Breast epithelium (tissue), 4 donors: ENCODE results near the gene SORL1. TPM values are rescaled to one million over a fixed set of nuclear protein-coding genes. Genes with fewer than 3 reads are reported as not detected.

Experiments used
- DNase-seq, 2 donors: peaks; one replicate each; pipeline ENCODE4 v3.0.0-alpha.2; 2019; ENCODE audit warnings: low spot score in 2 of 2
- H3K27ac ChIP-seq, 2 donors: fragments of 200-600 bp; sonication (generic) in 1 of 2; one replicate each; pipeline ENCODE4 v1.5.1; 2016 to 2019; ENCODE audit warnings: mild to moderate bottlenecking in 1 of 2
- H3K27me3 ChIP-seq, 2 donors: fragments of 200-600 bp; sonication (generic) in 1 of 2; one replicate each; pipeline versions ENCODE4 v1.5.1 to v1.6.0; 2017 to 2019; ENCODE audit warnings: control low read depth in 1 of 2, mild to moderate bottlenecking in 1 of 2
- H3K36me3 ChIP-seq: fragments of 200-600 bp; one replicate; pipeline ENCODE4 v1.5.1; 2019
- H3K4me1 ChIP-seq, 2 donors: fragments of 200-600 bp; sonication (generic); one replicate each; pipeline ENCODE4 v1.5.1; 2016 to 2019; ENCODE audit warnings: control low read depth in 1 of 2
- H3K4me3 ChIP-seq, 3 donors: fragments of 200-600 bp; sonication (generic); 1 replicate in 2 of 3; 2 replicates in 1 of 3; pipeline ENCODE4 v1.5.1; 2016 to 2019; ENCODE audit warnings: mild to moderate bottlenecking in 3 of 3, moderate library complexity in 2 of 3
- H3K9me3 ChIP-seq, 2 donors: fragments of 200-600 bp; sonication (generic) in 1 of 2; one replicate each; pipeline ENCODE4 v1.5.1; 2016 to 2019; ENCODE audit warnings: control low read depth in 1 of 2
- POLR2A ChIP-seq: fragments of 450-650 bp; IDR thresholded peaks from one replicate; pipeline ENCODE4 v1.6.1; 2016; ENCODE audit warnings: antibody characterized with exemption, mild to moderate bottlenecking, moderate library complexity
- POLR2AphosphoS5 ChIP-seq, 3 donors: sonication (generic); formaldehyde crosslinking; IDR thresholded peaks; one replicate each; pipeline ENCODE4 v1.6.1; 2017; ENCODE audit warnings: antibody characterized with exemption in 3 of 3
- intact Hi-C: fragments of 100-400 bp; cut with DNase I; formaldehyde crosslinking; loops from one replicate; pipeline ENCODE4 v1.15.1; 2023; ENCODE audit warnings: low total_unique reads
- total RNA-seq, 3 donors: library from RNA; depleted of rRNA; stranded (reverse); fragments of >200 nt; gene quantifications; one replicate each; pipeline ENCODE4 v1.1.0, GENCODE V29; 2016
- TF ChIP-seq, protein P1 (sequence below), 3 donors: fragments of 450-650 bp; IDR thresholded peaks; one replicate each; pipeline ENCODE4 v1.5.1; 2016 to 2017; ENCODE audit warnings: antibody characterized with exemption in 3 of 3, mild to moderate bottlenecking in 3 of 3, moderate library complexity in 3 of 3

Gene SORL1
- total RNA-seq, 3 donors from 2014 or later: 3.5 to 64.0 (median 50.8) TPM

- Histone ChIP-seq H3K4me1 (no peaks in the 10 kb centered on the region), H3K4me3 (peak overlapping the region; percentile 58 to 85 (median 78)), H3K9me3 (no peaks in the 10 kb centered on the region), H3K27ac (peak overlapping the region; percentile 33 to 48), H3K36me3 (no peaks in the 10 kb centered on the region), H3K27me3 (no peaks in the 10 kb centered on the region)
- TF ChIP-seq POLR2AphosphoS5 (IDR thresholded peaks at IDR 0.05): no peak
- TF ChIP-seq, protein P1, sequence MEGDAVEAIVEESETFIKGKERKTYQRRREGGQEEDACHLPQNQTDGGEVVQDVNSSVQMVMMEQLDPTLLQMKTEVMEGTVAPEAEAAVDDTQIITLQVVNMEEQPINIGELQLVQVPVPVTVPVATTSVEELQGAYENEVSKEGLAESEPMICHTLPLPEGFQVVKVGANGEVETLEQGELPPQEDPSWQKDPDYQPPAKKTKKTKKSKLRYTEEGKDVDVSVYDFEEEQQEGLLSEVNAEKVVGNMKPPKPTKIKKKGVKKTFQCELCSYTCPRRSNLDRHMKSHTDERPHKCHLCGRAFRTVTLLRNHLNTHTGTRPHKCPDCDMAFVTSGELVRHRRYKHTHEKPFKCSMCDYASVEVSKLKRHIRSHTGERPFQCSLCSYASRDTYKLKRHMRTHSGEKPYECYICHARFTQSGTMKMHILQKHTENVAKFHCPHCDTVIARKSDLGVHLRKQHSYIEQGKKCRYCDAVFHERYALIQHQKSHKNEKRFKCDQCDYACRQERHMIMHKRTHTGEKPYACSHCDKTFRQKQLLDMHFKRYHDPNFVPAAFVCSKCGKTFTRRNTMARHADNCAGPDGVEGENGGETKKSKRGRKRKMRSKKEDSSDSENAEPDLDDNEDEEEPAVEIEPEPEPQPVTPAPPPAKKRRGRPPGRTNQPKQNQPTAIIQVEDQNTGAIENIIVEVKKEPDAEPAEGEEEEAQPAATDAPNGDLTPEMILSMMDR (IDR thresholded peaks at IDR 0.05): no peak
- no peak for TF ChIP-seq POLR2A
- intact Hi-C loops: no loop called here
- DNase-seq: no peak
These were observed 732 bp upstream of the SORL1 start for GRCh38 chr11:121451178-121451985.

- no peaks in the 10 kb centered on the region for H3K4me1 ChIP-seq
- peak within 1 kb of the TSS; percentile 48 to 50 for H3K27ac ChIP-seq
- DNase-seq: no peak
- H3K9me3 ChIP-seq: no peaks in the 10 kb centered on the region
- no peak for TF ChIP-seq POLR2AphosphoS5 (IDR thresholded peaks at IDR 0.05)
- TF ChIP-seq, protein P1 (IDR thresholded peaks at IDR 0.05): no peak
- no peak for TF ChIP-seq POLR2A
- H3K4me3 ChIP-seq: peak within 1 kb of the TSS; percentile 58 to 85 (median 78)
- H3K36me3 ChIP-seq: no peaks in the 10 kb centered on the region
- H3K27me3 ChIP-seq: no peaks in the 10 kb centered on the region
- intact Hi-C loops: no loop called here
These were observed 566 bp downstream of the SORL1 start, which contains the start of gene SORL1-AS1 for GRCh38 chr11:121452609-121453150. SORL1-AS1 (minus strand) TSS chr11:121452967.

DNA sequence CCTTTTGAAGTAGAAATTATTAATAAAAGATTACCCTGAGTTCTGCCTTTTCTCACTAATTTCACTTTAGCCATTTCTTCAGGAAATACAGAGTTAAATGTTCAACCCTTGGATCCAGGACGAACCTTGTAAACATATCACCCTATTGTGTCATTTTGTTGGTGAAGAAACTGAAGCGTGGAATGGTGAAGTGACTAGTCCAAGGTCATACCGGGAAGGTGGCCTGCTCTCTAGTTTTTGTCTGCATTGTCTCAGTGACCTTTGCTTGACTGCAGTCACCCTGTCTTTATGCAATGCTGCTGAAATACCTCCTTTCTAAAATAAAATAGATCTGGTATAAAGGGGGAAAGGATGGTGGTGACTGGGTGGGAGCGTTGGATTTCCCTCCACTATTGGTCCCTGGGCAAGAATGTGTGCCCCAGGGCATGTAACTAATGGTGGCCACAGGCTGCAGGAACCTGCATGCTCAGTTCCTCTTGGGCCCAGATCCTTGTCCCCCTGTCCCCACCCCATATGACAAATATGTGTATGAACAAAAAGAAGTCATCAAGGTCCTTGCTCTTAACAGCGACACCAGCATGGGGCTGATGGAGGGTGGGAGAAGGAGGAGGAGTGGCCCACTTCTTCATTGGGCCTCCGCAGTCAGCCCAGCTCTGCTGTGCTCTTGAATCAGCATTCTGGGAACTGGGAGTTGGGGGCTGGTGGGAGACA lies 1.6 kb downstream of the SORL1 start:
- DNase-seq: no peak
- Histone ChIP-seq H3K4me3 (peak overlapping the region in 2 of 3 donors; percentile 78 to 85), H3K4me1 (no peaks in the 10 kb centered on the region), H3K9me3 (no peaks in the 10 kb centered on the region), H3K27ac (peak overlapping the region; percentile 1 to 43), H3K36me3 (no peaks in the 10 kb centered on the region), H3K27me3 (no peaks in the 10 kb centered on the region)
- intact Hi-C loops: no loop called here
- TF ChIP-seq POLR2AphosphoS5 (IDR thresholded peaks at IDR 0.05) (no peak), POLR2A (no peak)
- TF ChIP-seq, protein P1 (IDR thresholded peaks at IDR 0.05): no peak

- H3K9me3 ChIP-seq: no peaks in the 10 kb centered on the region
- H3K4me3 ChIP-seq: no peak overlapping the region
- H3K27ac ChIP-seq: peak overlapping the region; percentile 15 to 71
- H3K4me1 ChIP-seq: no peaks in the 10 kb centered on the region
- intact Hi-C loops: no loop called here
- TF ChIP-seq, protein P1 (IDR thresholded peaks at IDR 0.05): no peak
- TF ChIP-seq POLR2AphosphoS5 (IDR thresholded peaks at IDR 0.05) (no peak), POLR2A (no peak)
- no peaks in the 10 kb centered on the region for H3K27me3 ChIP-seq
- no peaks in the 10 kb centered on the region for H3K36me3 ChIP-seq
- DNase-seq: no peak
These were observed 3.0 kb downstream of the SORL1 start for GRCh38 chr11:121455115-121455514.
